HL-60 (cell line): Measurements from ENCODE around the gene PDE11A.

Experiments
- CTCF ChIP-seq: IDR thresholded peaks from one replicate; pipeline ENCODE4 v1.5.1; 2011; ENCODE audit warnings: low read length, control low read depth, inconsistent platforms; ENCODE audit not compliant: insufficient read depth
- POLR2AphosphoS5 ChIP-seq: IDR thresholded peaks from 2 replicates; pipeline ENCODE4 v1.6.1; 2012; ENCODE audit warnings: low read depth

GRCh38 chr2:178088774-178089270 lies 16.2 kb upstream of the PDE11A start:
- no peak for TF ChIP-seq CTCF
- TF ChIP-seq POLR2AphosphoS5, result no peak
